H1 (cell line): Measurements from ENCODE around the gene GAB2. TPM values are rescaled to one million over a fixed set of nuclear protein-coding genes. Genes with fewer than 3 reads are reported as not detected.

Source experiments
- polyA plus RNA-seq, 7 experiments: library from polyadenylated mRNA; depleted of rRNA in 3 of 7; stranded (reverse) in 5 of 7; unstranded in 2 of 7; fragments of >200 nt in 5 of 7; fragments of 200-250 nt in 2 of 7; gene quantifications; 1 replicate in 5 of 7; 2 replicates in 1 of 7; 4 replicates in 1 of 7; pipeline versions ENCODE4 v1.2.1 to v1.2.3, GENCODE V29; 2011 to 2013; ENCODE audit warnings: missing spikeins in 2 of 7, mixed read lengths in 2 of 7
- total RNA-seq: library from RNA; stranded (reverse); fragmentation: NEBNext Ultra II Directional; extraction: Animal tissue kit (Norgen Biotek cat#: 25700); gene quantifications from 2 replicates; pipeline ENCODE4 v1.2.1, GENCODE V29; 2021

The GAB2 gene
- total and polyA plus RNA-seq, 2 of the 8 experiments (the other 6 are each of a cell fraction or from before 2014, with no cell fraction given): 6.3 to 14.0 TPM

Other genes starting within 250 kb of the GAB2 start
- 4.1 and 6.2 TPM in 2 replicates for gene KCTD21, start 229.2 kb downstream of the GAB2 start, total RNA-seq
- gene KCTD21, start 229.2 kb downstream of the GAB2 start, polyA plus RNA-seq (2011; rRNA removed): 3.2 and 5.0 TPM in 2 replicates
- gene USP35, start 228.9 kb downstream of the GAB2 start, total RNA-seq: 6.8 and 7.8 TPM in 2 replicates
- 4.6 and 7.2 TPM in 2 replicates for gene USP35, start 228.9 kb downstream of the GAB2 start, polyA plus RNA-seq (2011; rRNA removed)
- 46.7 and 51.6 TPM in 2 replicates for gene NARS2, start 157.0 kb upstream of the GAB2 start, total RNA-seq
- 14.8 and 26.2 TPM in 2 replicates for gene NARS2, start 157.0 kb upstream of the GAB2 start, polyA plus RNA-seq (2011; rRNA removed)